ENCODE results near the gene MSTO1.
"Not testable (repeated sequence)": the region's sequence is repeated elsewhere in the genome, so short reads cannot be mapped to it uniquely, and the experiment has no call there.

MSTO1 gene

DNA sequence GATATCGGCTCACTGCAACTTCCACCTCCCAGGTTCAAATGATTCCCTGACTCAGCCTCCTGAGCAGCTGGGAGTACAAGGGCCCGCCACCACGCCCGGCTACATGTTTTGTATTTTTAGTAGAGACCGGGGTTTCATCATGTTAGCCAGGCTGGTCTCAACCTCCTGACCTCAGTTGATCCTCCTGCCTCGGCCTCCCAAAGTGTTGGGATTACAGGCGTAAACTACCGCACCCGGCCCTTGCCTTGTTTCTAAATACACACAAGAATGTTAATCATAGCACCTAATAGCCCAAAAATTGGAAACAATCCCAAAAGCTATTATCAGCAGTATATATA, 1.2 kb upstream of the MSTO1 start:
- TF ChIP-seq POLR2AphosphoS5 (IDR thresholded peaks at IDR 0.05; ENCODE audit: low read depth) (no peak), GABPA (IDR thresholded peaks at IDR 0.05; ENCODE audit: low read depth) (no peak), SPI1 (IDR thresholded peaks at IDR 0.05; ENCODE audit: borderline replicate concordance, low read depth) (no peak)
- TF ChIP-seq, protein P1, sequence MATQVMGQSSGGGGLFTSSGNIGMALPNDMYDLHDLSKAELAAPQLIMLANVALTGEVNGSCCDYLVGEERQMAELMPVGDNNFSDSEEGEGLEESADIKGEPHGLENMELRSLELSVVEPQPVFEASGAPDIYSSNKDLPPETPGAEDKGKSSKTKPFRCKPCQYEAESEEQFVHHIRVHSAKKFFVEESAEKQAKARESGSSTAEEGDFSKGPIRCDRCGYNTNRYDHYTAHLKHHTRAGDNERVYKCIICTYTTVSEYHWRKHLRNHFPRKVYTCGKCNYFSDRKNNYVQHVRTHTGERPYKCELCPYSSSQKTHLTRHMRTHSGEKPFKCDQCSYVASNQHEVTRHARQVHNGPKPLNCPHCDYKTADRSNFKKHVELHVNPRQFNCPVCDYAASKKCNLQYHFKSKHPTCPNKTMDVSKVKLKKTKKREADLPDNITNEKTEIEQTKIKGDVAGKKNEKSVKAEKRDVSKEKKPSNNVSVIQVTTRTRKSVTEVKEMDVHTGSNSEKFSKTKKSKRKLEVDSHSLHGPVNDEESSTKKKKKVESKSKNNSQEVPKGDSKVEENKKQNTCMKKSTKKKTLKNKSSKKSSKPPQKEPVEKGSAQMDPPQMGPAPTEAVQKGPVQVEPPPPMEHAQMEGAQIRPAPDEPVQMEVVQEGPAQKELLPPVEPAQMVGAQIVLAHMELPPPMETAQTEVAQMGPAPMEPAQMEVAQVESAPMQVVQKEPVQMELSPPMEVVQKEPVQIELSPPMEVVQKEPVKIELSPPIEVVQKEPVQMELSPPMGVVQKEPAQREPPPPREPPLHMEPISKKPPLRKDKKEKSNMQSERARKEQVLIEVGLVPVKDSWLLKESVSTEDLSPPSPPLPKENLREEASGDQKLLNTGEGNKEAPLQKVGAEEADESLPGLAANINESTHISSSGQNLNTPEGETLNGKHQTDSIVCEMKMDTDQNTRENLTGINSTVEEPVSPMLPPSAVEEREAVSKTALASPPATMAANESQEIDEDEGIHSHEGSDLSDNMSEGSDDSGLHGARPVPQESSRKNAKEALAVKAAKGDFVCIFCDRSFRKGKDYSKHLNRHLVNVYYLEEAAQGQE (IDR thresholded peaks at IDR 0.05; ENCODE audit: insufficient replicate concordance, low read depth): no peak
- TF ChIP-seq, protein P2, sequence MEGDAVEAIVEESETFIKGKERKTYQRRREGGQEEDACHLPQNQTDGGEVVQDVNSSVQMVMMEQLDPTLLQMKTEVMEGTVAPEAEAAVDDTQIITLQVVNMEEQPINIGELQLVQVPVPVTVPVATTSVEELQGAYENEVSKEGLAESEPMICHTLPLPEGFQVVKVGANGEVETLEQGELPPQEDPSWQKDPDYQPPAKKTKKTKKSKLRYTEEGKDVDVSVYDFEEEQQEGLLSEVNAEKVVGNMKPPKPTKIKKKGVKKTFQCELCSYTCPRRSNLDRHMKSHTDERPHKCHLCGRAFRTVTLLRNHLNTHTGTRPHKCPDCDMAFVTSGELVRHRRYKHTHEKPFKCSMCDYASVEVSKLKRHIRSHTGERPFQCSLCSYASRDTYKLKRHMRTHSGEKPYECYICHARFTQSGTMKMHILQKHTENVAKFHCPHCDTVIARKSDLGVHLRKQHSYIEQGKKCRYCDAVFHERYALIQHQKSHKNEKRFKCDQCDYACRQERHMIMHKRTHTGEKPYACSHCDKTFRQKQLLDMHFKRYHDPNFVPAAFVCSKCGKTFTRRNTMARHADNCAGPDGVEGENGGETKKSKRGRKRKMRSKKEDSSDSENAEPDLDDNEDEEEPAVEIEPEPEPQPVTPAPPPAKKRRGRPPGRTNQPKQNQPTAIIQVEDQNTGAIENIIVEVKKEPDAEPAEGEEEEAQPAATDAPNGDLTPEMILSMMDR (IDR thresholded peaks at IDR 0.05; ENCODE audit: insufficient read depth, low read length): no peak
- no peak overlapping the region for H3K27ac ChIP-seq (replicated peaks)
- no peaks in the 10 kb centered on the region for H3K27me3 ChIP-seq (ENCODE audit: insufficient read depth, poor library complexity, severe bottlenecking)
- no peak for DNase-seq (ENCODE audit: low read depth in 1 of 2, low spot score in 1 of 2)
- H3K4me3 ChIP-seq (replicated peaks; ENCODE audit: insufficient read depth, low read length): no peak overlapping the region

DNA sequence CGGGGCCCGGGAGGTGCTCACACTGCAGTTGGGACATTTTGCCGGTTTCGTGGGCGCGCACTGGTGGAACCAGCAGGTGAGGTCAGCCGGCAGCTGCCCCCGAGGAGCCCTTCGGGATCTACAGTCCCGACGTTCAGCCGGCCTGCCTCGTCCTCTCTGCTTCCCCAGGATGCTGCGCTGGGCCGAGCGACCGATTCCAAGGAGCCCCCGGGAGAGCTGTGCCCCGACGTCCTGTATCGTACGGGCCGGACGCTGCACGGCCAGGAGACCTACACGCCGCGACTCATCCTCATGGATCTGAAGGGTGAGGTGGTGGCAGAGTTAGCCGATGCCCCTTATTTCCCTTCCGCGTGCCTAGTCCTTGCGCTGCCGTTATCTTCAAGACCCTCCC, 234 bp downstream of the MSTO1 start:
- Histone ChIP-seq H3K27ac (replicated peaks) (peak overlapping the region; percentile 82), H3K4me3 (replicated peaks; ENCODE audit: insufficient read depth, low read length) (peak overlapping the region; percentile 50)
- DNase-seq (ENCODE audit: low read depth in 1 of 2, low spot score in 1 of 2); H3K27me3 ChIP-seq (ENCODE audit: insufficient read depth, poor library complexity, severe bottlenecking): not testable (repeated sequence)

DNA sequence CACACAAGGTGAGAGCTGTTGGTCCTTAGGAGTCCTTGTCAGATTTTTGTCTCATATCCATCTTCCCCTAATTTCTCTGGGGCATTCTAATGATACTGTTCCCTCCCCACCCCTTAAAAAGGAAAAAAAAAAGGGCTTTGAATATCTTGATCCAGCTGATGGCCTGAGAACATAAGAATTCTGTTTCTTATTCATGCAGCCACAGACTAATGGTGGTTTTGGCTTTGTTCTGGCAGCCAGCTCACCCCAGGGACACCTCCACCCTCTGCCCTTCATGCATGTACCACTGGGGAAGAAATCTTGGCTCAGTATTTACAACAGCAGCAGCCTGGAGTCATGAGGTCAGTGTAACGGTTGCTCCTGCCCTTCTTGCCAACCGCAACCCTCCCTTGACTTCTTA, 3.2 kb downstream of the MSTO1 start:
- not testable (repeated sequence) for H3K27me3 ChIP-seq (ENCODE audit: insufficient read depth, poor library complexity, severe bottlenecking); H3K27ac ChIP-seq (replicated peaks); H3K4me3 ChIP-seq (replicated peaks; ENCODE audit: insufficient read depth, low read length); DNase-seq (ENCODE audit: low read depth in 1 of 2, low spot score in 1 of 2)

DNA sequence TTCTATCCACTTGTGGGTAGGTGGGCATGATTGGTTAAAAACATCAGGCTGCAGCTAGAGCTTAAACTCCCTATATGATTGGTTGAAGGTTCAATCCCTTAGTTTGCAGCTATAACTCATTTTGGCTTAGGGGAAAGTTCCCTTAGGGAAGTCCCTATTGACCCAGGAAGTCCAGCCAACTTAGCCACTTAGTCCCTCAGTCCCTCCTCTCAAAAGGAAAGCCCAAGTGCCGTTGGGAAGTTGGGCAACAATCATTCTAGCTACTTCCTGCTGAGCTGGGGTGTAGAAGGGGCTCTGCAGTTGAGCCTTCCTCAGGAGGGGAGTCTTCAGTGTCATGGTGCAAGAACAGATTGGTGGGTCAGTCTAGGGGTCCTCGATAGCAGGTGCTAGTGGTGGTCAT, 12.2 kb downstream of the MSTO1 start:
- no peaks in the 10 kb centered on the region for H3K27me3 ChIP-seq (ENCODE audit: insufficient read depth, poor library complexity, severe bottlenecking)
- DNase-seq (ENCODE audit: low read depth in 1 of 2, low spot score in 1 of 2): peak; percentile 27 to 43
- TF ChIP-seq SPI1 (IDR thresholded peaks at IDR 0.05; ENCODE audit: borderline replicate concordance, low read depth) (no peak), POLR2AphosphoS5 (IDR thresholded peaks at IDR 0.05; ENCODE audit: low read depth) (no peak), GABPA (IDR thresholded peaks at IDR 0.05; ENCODE audit: low read depth) (no peak)
- TF ChIP-seq, protein P1 (IDR thresholded peaks at IDR 0.05; ENCODE audit: insufficient replicate concordance, low read depth): no peak
- TF ChIP-seq, protein P2 (IDR thresholded peaks at IDR 0.05; ENCODE audit: insufficient read depth, low read length): no peak

DNA sequence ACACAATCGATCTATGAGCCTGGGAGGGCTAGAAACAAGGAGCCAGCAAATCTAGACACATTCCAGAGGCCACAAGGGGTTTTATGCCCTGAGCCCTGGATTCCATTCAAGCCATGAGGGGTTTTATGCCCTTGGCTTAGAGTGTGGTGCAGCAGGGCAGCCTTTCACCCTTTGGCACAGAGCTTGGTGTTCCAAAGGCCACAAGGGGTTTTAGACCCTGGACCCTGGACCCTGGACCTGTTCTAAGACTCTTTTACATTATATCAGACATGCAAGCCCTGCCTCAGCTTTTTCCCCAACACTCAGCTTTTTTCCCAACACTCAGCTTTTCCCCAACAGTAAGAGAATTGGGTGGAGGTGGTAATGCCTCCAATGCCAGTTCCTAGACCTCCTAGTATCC, 13.3 kb downstream of the MSTO1 start:
- Histone ChIP-seq H3K4me3 (replicated peaks; ENCODE audit: insufficient read depth, low read length) (no peak overlapping the region), H3K27me3 (ENCODE audit: insufficient read depth, poor library complexity, severe bottlenecking) (no peaks in the 10 kb centered on the region), H3K27ac (replicated peaks) (no peak overlapping the region)
- no peak for DNase-seq (ENCODE audit: low read depth in 1 of 2, low spot score in 1 of 2)
- TF ChIP-seq SPI1 (IDR thresholded peaks at IDR 0.05; ENCODE audit: borderline replicate concordance, low read depth): no peak
- TF ChIP-seq GABPA (IDR thresholded peaks at IDR 0.05; ENCODE audit: low read depth): no peak
- TF ChIP-seq, protein P2 (IDR thresholded peaks at IDR 0.05; ENCODE audit: insufficient read depth, low read length): no peak
- TF ChIP-seq, protein P1 (IDR thresholded peaks at IDR 0.05; ENCODE audit: insufficient replicate concordance, low read depth): no peak
- no peak for TF ChIP-seq POLR2AphosphoS5 (IDR thresholded peaks at IDR 0.05; ENCODE audit: low read depth)

More for the DNA sequence above, 12.2 kb downstream of the MSTO1 start:
- peak overlapping the region; percentile 30; the same call in 1 of the 2 replicates for H3K27ac ChIP-seq (replicated peaks)
- no peak overlapping the region for H3K4me3 ChIP-seq (replicated peaks; ENCODE audit: insufficient read depth, low read length)

DNA sequence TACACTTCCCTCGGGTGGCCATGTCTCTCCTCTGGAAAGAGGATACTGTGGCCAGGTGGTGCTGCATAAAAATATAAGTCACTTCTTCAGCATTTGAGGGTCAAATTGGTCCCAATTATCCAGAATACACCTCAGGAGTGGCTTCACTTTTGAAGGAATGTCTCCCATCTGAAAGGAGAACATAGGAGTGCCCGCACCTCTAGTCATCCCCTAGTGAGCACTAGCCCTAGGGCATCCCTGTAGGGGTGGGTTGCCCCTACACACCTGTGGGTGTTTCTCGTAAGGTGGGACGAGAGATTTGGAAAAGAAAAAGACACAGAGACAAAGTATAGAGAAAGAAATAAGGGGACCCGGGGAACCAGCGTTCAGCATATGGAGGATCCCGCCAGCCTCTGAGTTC, 16.4 kb downstream of the MSTO1 start:
- H3K27ac ChIP-seq (replicated peaks); DNase-seq (ENCODE audit: low read depth in 1 of 2, low spot score in 1 of 2); H3K4me3 ChIP-seq (replicated peaks; ENCODE audit: insufficient read depth, low read length); H3K27me3 ChIP-seq (ENCODE audit: insufficient read depth, poor library complexity, severe bottlenecking): not testable (repeated sequence)

Data from HL-60 (cell line).